Fibroblast of mammary gland (primary cell): ENCODE results near the gene B2M.
"Not testable (repeated sequence)": the region's sequence is repeated elsewhere in the genome, so short reads cannot be mapped to it uniquely, and the experiment has no call there.

ENCODE experiments used
- DNase-seq: peaks from one replicate; pipeline ENCODE4 v3.0.0-alpha.2; 2010; ENCODE audit warnings: low read depth
- H3K4me3 ChIP-seq: 2 replicates; pipeline ENCODE4 v1.5.1; 2011; ENCODE audit warnings: low read depth, mild to moderate bottlenecking, low read length, moderate library complexity; ENCODE audit not compliant: control insufficient read depth
- CTCF ChIP-seq: conservative IDR thresholded peaks from 2 replicates; pipeline ENCODE4 v1.5.1; 2011; ENCODE audit warnings: low read depth, low read length, inconsistent platforms; ENCODE audit not compliant: control insufficient read depth, insufficient read depth

The B2M gene

GRCh38 chr15:44692659-44693058, 18.7 kb upstream of the B2M start:
- H3K4me3 ChIP-seq, result no peak overlapping the region
- no peak for DNase-seq
- no peak for TF ChIP-seq CTCF

GRCh38 chr15:44694416-44694815, 16.9 kb upstream of the B2M start:
- DNase-seq, result no peak
- H3K4me3 ChIP-seq, result no peak overlapping the region
- no peak for TF ChIP-seq CTCF

- DNase-seq, result no peak
- TF ChIP-seq CTCF, result no peak
- H3K4me3 ChIP-seq, result no peak overlapping the region
Observed at GRCh38 chr15:44695294-44695693, 16.0 kb upstream of the B2M start.

GRCh38 chr15:44697014-44697413, 14.3 kb upstream of the B2M start:
- TF ChIP-seq CTCF, result no peak
- DNase-seq, result no peak
- H3K4me3 ChIP-seq, result no peak overlapping the region

GRCh38 chr15:44698641-44699040, 12.7 kb upstream of the B2M start:
- no peak for DNase-seq
- H3K4me3 ChIP-seq, result no peak overlapping the region
- no peak for TF ChIP-seq CTCF

- not testable (repeated sequence) for DNase-seq, H3K4me3 ChIP-seq
Observed at GRCh38 chr15:44700676-44701075, 10.6 kb upstream of the B2M start.

DNA sequence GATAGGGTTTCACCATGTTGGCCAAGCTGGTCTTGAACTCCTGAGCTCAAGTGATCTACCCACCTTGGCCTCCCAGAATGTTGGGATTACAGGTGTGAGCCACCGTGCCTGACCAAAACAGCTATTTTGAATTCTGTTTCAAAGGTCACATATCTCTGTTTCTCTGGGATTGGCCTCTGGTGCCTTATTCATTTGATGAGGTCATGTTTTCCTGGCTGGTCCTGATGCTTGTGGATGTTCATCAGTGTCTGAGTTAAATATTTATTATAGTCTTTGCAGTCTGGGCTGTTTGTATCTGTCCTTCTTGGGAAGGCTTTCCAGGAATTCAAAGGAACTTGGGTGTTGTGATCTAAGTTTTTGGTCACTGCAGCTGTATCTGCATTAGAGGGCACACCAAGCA, 5.3 kb upstream of the B2M start:
- no peak for TF ChIP-seq CTCF
- no peak overlapping the region for H3K4me3 ChIP-seq
- DNase-seq, result no peak
